Upper lobe of right lung (tissue), 1 donor: ENCODE results near the gene DPY19L2. TPM values are rescaled to one million over a fixed set of nuclear protein-coding genes. Genes with fewer than 3 reads are reported as not detected.
"Not testable (repeated sequence)": the region's sequence is repeated elsewhere in the genome, so short reads cannot be mapped to it uniquely, and the experiment has no call there.

Experiments used
- ATAC-seq: fragments of 200-7000 bp; cut with Tn5 transposase; one replicate; pipeline ENCODE4 v1.9.1; 2020; ENCODE audit warnings: mild to moderate bottlenecking, moderate library complexity
- DNase-seq: peaks from one replicate; pipeline ENCODE4 v3.0.0-alpha.2; 2020
- H3K27ac ChIP-seq: fragments of 200-600 bp; one replicate; pipeline ENCODE4 v1.8.0; 2022
- H3K27me3 ChIP-seq: fragments of 200-600 bp; one replicate; pipeline ENCODE4 v1.8.0; 2022; ENCODE audit warnings: mild to moderate bottlenecking
- H3K36me3 ChIP-seq: fragments of 200-600 bp; one replicate; pipeline ENCODE4 v1.8.0; 2022
- H3K4me1 ChIP-seq: fragments of 200-600 bp; one replicate; pipeline ENCODE4 v1.8.0; 2022
- H3K4me3 ChIP-seq: fragments of 200-600 bp; one replicate; pipeline ENCODE4 v1.8.0; 2022; ENCODE audit warnings: mild to moderate bottlenecking
- H3K9me3 ChIP-seq: fragments of 200-600 bp; one replicate; pipeline ENCODE4 v1.8.0; 2022
- intact Hi-C: fragments of 100-400 bp; cut with DNase I; formaldehyde crosslinking; loops from one replicate; pipeline ENCODE4 v1.11.0; 2022
- total RNA-seq: library from RNA; stranded (reverse); fragmentation: NEBNext Ultra II Directional; extraction: Animal tissue kit (Norgen Biotek cat#: 25700); gene quantifications from one replicate; pipeline ENCODE4 v1.2.1, GENCODE V29; 2021
- donor health status: DM: no; HTN: yes; CAD: no; lungs with severe emphysema.

Gene DPY19L2
- total RNA-seq, 1 donor from 2014 or later = 2.3 TPM

GRCh38 chr12:63654481-63654880 lies 13.8 kb downstream of the DPY19L2 start:
- ATAC-seq, H3K27ac ChIP-seq, H3K36me3 ChIP-seq, H3K4me1 ChIP-seq, DNase-seq, H3K9me3 ChIP-seq, H3K27me3 ChIP-seq, intact Hi-C loops, H3K4me3 ChIP-seq: not testable (repeated sequence)

- intact Hi-C loops, ATAC-seq, H3K27me3 ChIP-seq, H3K4me3 ChIP-seq, H3K27ac ChIP-seq, DNase-seq, H3K36me3 ChIP-seq, H3K9me3 ChIP-seq, H3K4me1 ChIP-seq: not testable (repeated sequence)
Observed at GRCh38 chr12:63649517-63649916, 18.8 kb downstream of the DPY19L2 start.

- H3K36me3 ChIP-seq, H3K27ac ChIP-seq, ATAC-seq, H3K4me1 ChIP-seq, H3K27me3 ChIP-seq, H3K9me3 ChIP-seq, DNase-seq, intact Hi-C loops, H3K4me3 ChIP-seq: not testable (repeated sequence)
Observed at GRCh38 chr12:63643381-63644140, 24.7 kb downstream of the DPY19L2 start.

- H3K4me3 ChIP-seq, H3K27me3 ChIP-seq, intact Hi-C loops, DNase-seq, H3K27ac ChIP-seq, H3K9me3 ChIP-seq, H3K4me1 ChIP-seq, ATAC-seq, H3K36me3 ChIP-seq: not testable (repeated sequence)
Observed at GRCh38 chr12:63624258-63624657, 44.0 kb downstream of the DPY19L2 start.

GRCh38 chr12:63615544-63615943 lies 52.7 kb downstream of the DPY19L2 start:
- DNase-seq, H3K27me3 ChIP-seq, ATAC-seq, H3K36me3 ChIP-seq, H3K4me3 ChIP-seq, intact Hi-C loops, H3K27ac ChIP-seq, H3K4me1 ChIP-seq, H3K9me3 ChIP-seq: not testable (repeated sequence)

- intact Hi-C loops, H3K27me3 ChIP-seq, H3K9me3 ChIP-seq, ATAC-seq, H3K36me3 ChIP-seq, H3K4me1 ChIP-seq, DNase-seq, H3K27ac ChIP-seq, H3K4me3 ChIP-seq: not testable (repeated sequence)
Observed at GRCh38 chr12:63611285-63611684, 57.0 kb downstream of the DPY19L2 start.

- H3K9me3 ChIP-seq, H3K27ac ChIP-seq, H3K4me3 ChIP-seq, H3K36me3 ChIP-seq, DNase-seq, ATAC-seq, H3K4me1 ChIP-seq, H3K27me3 ChIP-seq, intact Hi-C loops: not testable (repeated sequence)
Observed at GRCh38 chr12:63609281-63609680, 59.0 kb downstream of the DPY19L2 start.

- H3K27me3 ChIP-seq, H3K9me3 ChIP-seq, H3K4me1 ChIP-seq, DNase-seq, H3K27ac ChIP-seq, H3K4me3 ChIP-seq, intact Hi-C loops, H3K36me3 ChIP-seq, ATAC-seq: not testable (repeated sequence)
Observed at GRCh38 chr12:63604985-63605384, 63.3 kb downstream of the DPY19L2 start.

- H3K4me1 ChIP-seq, intact Hi-C loops, H3K36me3 ChIP-seq, H3K9me3 ChIP-seq, H3K27me3 ChIP-seq, H3K4me3 ChIP-seq, H3K27ac ChIP-seq, ATAC-seq, DNase-seq: not testable (repeated sequence)
Observed at GRCh38 chr12:63594828-63595227, 73.5 kb downstream of the DPY19L2 start.

GRCh38 chr12:63584426-63584825 lies 83.9 kb downstream of the DPY19L2 start:
- ATAC-seq, H3K36me3 ChIP-seq, H3K4me3 ChIP-seq, H3K27ac ChIP-seq, intact Hi-C loops, DNase-seq, H3K4me1 ChIP-seq, H3K9me3 ChIP-seq, H3K27me3 ChIP-seq: not testable (repeated sequence)

GRCh38 chr12:63583289-63583688 lies 85.0 kb downstream of the DPY19L2 start:
- H3K27me3 ChIP-seq, intact Hi-C loops, H3K27ac ChIP-seq, H3K9me3 ChIP-seq, H3K4me3 ChIP-seq, H3K4me1 ChIP-seq, DNase-seq, ATAC-seq, H3K36me3 ChIP-seq: not testable (repeated sequence)

GRCh38 chr12:63577631-63578030 lies 90.7 kb downstream of the DPY19L2 start:
- DNase-seq, H3K4me3 ChIP-seq, H3K4me1 ChIP-seq, ATAC-seq, H3K27me3 ChIP-seq, H3K27ac ChIP-seq, intact Hi-C loops, H3K36me3 ChIP-seq, H3K9me3 ChIP-seq: not testable (repeated sequence)

- H3K27me3 ChIP-seq, DNase-seq, H3K4me3 ChIP-seq, H3K36me3 ChIP-seq, H3K4me1 ChIP-seq, H3K27ac ChIP-seq, H3K9me3 ChIP-seq, intact Hi-C loops, ATAC-seq: not testable (repeated sequence)
Observed at GRCh38 chr12:63572038-63572437, 96.3 kb downstream of the DPY19L2 start.

- H3K4me3 ChIP-seq, H3K27ac ChIP-seq, H3K27me3 ChIP-seq, intact Hi-C loops, H3K36me3 ChIP-seq, H3K4me1 ChIP-seq, DNase-seq, H3K9me3 ChIP-seq, ATAC-seq: not testable (repeated sequence)
Observed at GRCh38 chr12:63558445-63558844, 109.8 kb downstream of the DPY19L2 start.

GRCh38 chr12:63551397-63551796 lies 116.9 kb downstream of the DPY19L2 start:
- DNase-seq, H3K9me3 ChIP-seq, H3K27ac ChIP-seq, H3K36me3 ChIP-seq, intact Hi-C loops, H3K4me1 ChIP-seq, H3K4me3 ChIP-seq, H3K27me3 ChIP-seq, ATAC-seq: not testable (repeated sequence)
